IMR-90 (cell line): ENCODE data around the gene PDIA2.

Experiments used
- BHLHE40 ChIP-seq: fragments of 150-350 bp; IDR thresholded peaks from 2 replicates; pipeline ENCODE4 v1.6.1; 2016; ENCODE audit warnings: mild to moderate bottlenecking, low read depth, low read length
- MAFK ChIP-seq: IDR thresholded peaks from 2 replicates; pipeline ENCODE4 v1.6.1; 2012; ENCODE audit warnings: low read depth, low read length, improper control_type of control experiment
- MXI1 ChIP-seq: IDR thresholded peaks from 2 replicates; pipeline ENCODE4 v1.6.1; 2012; ENCODE audit warnings: low read depth, mild to moderate bottlenecking, low read length, moderate library complexity, borderline replicate concordance
- NFE2L2 ChIP-seq: fragments of 150-350 bp; IDR thresholded peaks from 2 replicates; pipeline ENCODE4 v1.6.1; 2016; ENCODE audit warnings: low read depth, mild to moderate bottlenecking, low read length
- POLR2A ChIP-seq: IDR thresholded peaks from 2 replicates; pipeline ENCODE4 v1.6.1; 2012; ENCODE audit warnings: mild to moderate bottlenecking, low read depth, low read length
- RAD21 ChIP-seq: IDR thresholded peaks from 2 replicates; pipeline ENCODE4 v1.6.1; 2012; ENCODE audit warnings: low read length, improper control_type of control experiment
- RCOR1 ChIP-seq: IDR thresholded peaks from 2 replicates; pipeline ENCODE4 v1.6.1; 2012; ENCODE audit warnings: mild to moderate bottlenecking, low read length, improper control_type of control experiment; ENCODE audit not compliant: insufficient replicate concordance
- TF ChIP-seq, protein P1 (sequence below): conservative IDR thresholded peaks from 2 replicates; pipeline ENCODE4 v1.5.1; 2012; ENCODE audit warnings: mild to moderate bottlenecking, low read depth, low read length, improper control_type of control experiment

GRCh38 chr16:263944-264343 is 19.0 kb upstream of the PDIA2 start:
- TF ChIP-seq, protein P1, sequence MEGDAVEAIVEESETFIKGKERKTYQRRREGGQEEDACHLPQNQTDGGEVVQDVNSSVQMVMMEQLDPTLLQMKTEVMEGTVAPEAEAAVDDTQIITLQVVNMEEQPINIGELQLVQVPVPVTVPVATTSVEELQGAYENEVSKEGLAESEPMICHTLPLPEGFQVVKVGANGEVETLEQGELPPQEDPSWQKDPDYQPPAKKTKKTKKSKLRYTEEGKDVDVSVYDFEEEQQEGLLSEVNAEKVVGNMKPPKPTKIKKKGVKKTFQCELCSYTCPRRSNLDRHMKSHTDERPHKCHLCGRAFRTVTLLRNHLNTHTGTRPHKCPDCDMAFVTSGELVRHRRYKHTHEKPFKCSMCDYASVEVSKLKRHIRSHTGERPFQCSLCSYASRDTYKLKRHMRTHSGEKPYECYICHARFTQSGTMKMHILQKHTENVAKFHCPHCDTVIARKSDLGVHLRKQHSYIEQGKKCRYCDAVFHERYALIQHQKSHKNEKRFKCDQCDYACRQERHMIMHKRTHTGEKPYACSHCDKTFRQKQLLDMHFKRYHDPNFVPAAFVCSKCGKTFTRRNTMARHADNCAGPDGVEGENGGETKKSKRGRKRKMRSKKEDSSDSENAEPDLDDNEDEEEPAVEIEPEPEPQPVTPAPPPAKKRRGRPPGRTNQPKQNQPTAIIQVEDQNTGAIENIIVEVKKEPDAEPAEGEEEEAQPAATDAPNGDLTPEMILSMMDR, result no peak
- TF ChIP-seq RAD21, result no peak
- TF ChIP-seq NFE2L2, result no peak
- TF ChIP-seq MXI1, result no peak
- no peak for TF ChIP-seq POLR2A
- TF ChIP-seq RCOR1, result no peak
- TF ChIP-seq MAFK, result no peak
- no peak for TF ChIP-seq BHLHE40
